Lung (tissue), 16 donors: Measurements from ENCODE around the gene RASL11A. TPM values are rescaled to one million over a fixed set of nuclear protein-coding genes. Genes with fewer than 3 reads are reported as not detected.
"Not testable (repeated sequence)": the region's sequence is repeated elsewhere in the genome, so short reads cannot be mapped to it uniquely, and the experiment has no call there.

Experiments used
- ATAC-seq: fragments of 200-7000 bp; cut with Tn5 transposase; one replicate; pipeline ENCODE4 v1.9.1; 2020; ENCODE audit warnings: moderate number of reproducible peaks; ENCODE audit not compliant: insufficient read depth, low FRiP score
- DNase-seq, 3 donors: peaks; one replicate each; pipeline ENCODE4 v3.0.0-alpha.2; 2013 to 2017
- H3K27ac ChIP-seq, 2 donors: one replicate each; pipeline ENCODE4 v1.5.1; 2013; ENCODE audit warnings: mild to moderate bottlenecking in 2 of 2, moderate library complexity in 2 of 2, control low read depth in 1 of 2, inconsistent platforms in 1 of 2, low read depth in 1 of 2, low read length in 1 of 2
- H3K27me3 ChIP-seq, 3 donors: one replicate each; pipeline ENCODE4 v1.5.1; 2013; ENCODE audit warnings: low read length in 2 of 3; ENCODE audit not compliant: control insufficient read depth in 3 of 3, insufficient read depth in 3 of 3
- H3K36me3 ChIP-seq, 4 donors: one replicate each; pipeline ENCODE4 v1.5.1; 2013; ENCODE audit warnings: low read length in 4 of 4, mild to moderate bottlenecking in 1 of 4, moderate library complexity in 1 of 4; ENCODE audit not compliant: control insufficient read depth in 4 of 4, insufficient read depth in 4 of 4
- H3K4me1 ChIP-seq, 5 donors: one replicate each; pipeline ENCODE4 v1.5.1; 2013; ENCODE audit warnings: low read length in 5 of 5, mild to moderate bottlenecking in 2 of 5, moderate library complexity in 1 of 5; ENCODE audit not compliant: control insufficient read depth in 5 of 5, insufficient read depth in 5 of 5
- H3K4me3 ChIP-seq: one replicate; pipeline ENCODE4 v1.5.1; 2013; ENCODE audit warnings: mild to moderate bottlenecking, control low read depth, moderate library complexity
- H3K9ac ChIP-seq, 2 donors: one replicate each; pipeline ENCODE4 v1.5.1; 2013; ENCODE audit warnings: low read length in 2 of 2, control low read depth in 1 of 2; ENCODE audit not compliant: insufficient read depth in 1 of 2
- H3K9me3 ChIP-seq, 4 donors: one replicate each; pipeline ENCODE4 v1.5.1; 2013; ENCODE audit warnings: low read length in 3 of 4, mild to moderate bottlenecking in 1 of 4, moderate library complexity in 1 of 4; ENCODE audit not compliant: control insufficient read depth in 4 of 4, insufficient read depth in 3 of 4
- WGBS, 2 donors: extraction: QIAGEN DNeasy Blood & Tissue Kit; methylation state at CpG; one replicate each; pipeline ENCODE4 v1.1.7; 2013; 5-methylcytosine and 5-hydroxymethylcytosine counted together
- long read RNA-seq, 5 donors: transcript quantifications; one replicate each; lab custom pipeline, GENCODE V29; 2026
- polyA plus RNA-seq, 2 donors: library from polyadenylated mRNA; stranded (reverse); fragments of 200-250 nt; gene quantifications; one replicate each; pipeline ENCODE4 v1.2.1, GENCODE V29; 2013
- total RNA-seq, 2 donors: library from RNA; depleted of rRNA in 1 of 2; stranded (reverse); fragments of >200 nt in 1 of 2; gene quantifications; one replicate each; pipeline ENCODE4 v1.2.1, GENCODE V29; 2014 to 2021
- TF ChIP-seq, protein P1 (sequence below): IDR thresholded peaks from 2 replicates; pipeline ENCODE4 v1.5.1; 2012; ENCODE audit warnings: mild to moderate bottlenecking; ENCODE audit errors: control extremely low read depth, extremely low read depth
- donor health status: control.
- donor health status: control.
- donor health status: Bipolar disorder and iron deficiency.
- donor health status: healthy.
- donor health status: DM: yes; HTN: yes; CAD: no.

RASL11A gene, protein sequence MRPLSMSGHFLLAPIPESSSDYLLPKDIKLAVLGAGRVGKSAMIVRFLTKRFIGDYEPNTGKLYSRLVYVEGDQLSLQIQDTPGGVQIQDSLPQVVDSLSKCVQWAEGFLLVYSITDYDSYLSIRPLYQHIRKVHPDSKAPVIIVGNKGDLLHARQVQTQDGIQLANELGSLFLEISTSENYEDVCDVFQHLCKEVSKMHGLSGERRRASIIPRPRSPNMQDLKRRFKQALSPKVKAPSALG
- 10 to 100 TPM; 12.1 to 15.4 TPM for total RNA-seq
- 10 to 100 TPM; 15.1 to 31.5 TPM for polyA plus RNA-seq
- long read RNA-seq, donor 1, transcript RASL11A-201 (4 exons, 1,543 nt): major isoform, 5 of 6 reads
- long read RNA-seq, donor 1, partial matches to known transcripts: 0 of 6 reads
- long read RNA-seq, donor 1, other reads (novel, unspliced or antisense): 0 of 6 reads
- long read RNA-seq, donor 2, partial matches to known transcripts: 0 of 4 reads
- long read RNA-seq, donor 2, other reads (novel, unspliced or antisense): 0 of 4 reads
- long read RNA-seq, donor 3, partial matches to known transcripts: 0 of 4 reads
- long read RNA-seq, donor 3, other reads (novel, unspliced or antisense): 0 of 4 reads
- long read RNA-seq, donor 4: 0 reads
- long read RNA-seq, donor 5, transcript RASL11A-201 (4 exons, 1,543 nt): major isoform, 6 of 6 reads
- long read RNA-seq, donor 5, partial matches to known transcripts: 0 of 6 reads
- long read RNA-seq, donor 5, other reads (novel, unspliced or antisense): 0 of 6 reads

DNA sequence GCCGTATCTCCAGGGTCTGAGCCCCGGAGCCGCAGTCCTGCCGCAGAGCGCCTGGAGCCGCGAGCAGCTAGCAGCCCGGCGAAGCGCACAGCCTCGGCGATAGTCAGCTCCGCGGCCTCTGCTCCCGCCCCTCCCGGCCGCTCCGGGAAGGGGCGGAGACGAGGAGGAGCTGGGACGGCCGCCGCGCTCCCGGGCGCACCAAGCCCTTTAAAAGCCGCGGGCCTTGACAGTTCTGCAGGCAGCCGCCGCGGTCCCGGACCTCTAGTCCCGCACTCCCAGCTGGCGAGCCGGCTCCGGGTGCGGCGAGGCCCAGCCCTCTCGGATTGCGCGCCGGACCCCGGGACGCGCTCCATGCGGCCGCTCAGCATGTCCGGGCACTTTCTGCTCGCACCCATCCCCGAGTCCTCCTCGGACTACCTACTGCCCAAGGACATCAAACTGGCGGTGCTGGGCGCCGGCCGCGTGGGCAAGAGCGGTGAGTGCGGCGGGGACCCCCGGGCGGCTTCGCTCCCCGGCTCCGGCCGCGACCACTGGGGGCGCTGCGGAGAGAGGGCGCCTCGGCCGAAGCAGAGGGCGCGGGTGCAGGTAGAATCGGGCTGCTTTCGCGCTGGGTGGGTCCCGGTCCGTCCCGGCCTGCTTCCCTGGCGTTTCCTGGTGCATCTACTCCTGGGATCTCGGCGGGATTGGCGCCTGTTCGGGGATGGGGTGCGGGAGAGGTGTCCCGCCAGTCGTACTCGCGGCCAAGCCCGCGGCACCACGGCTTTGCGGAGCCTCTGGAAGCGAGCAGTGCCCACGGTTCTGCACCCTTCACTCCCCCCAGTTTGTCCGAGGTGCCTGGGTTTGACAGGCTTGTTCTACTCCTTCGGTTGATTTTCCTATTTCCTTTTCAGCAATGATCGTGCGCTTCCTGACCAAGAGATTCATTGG, at the start of gene RASL11A:
Gene RASL11A, plus strand, starts transcription at position 237 of the 927 bp plus-strand sequence. Its CDS starts 115 bp downstream, at position 352.
- H3K27ac ChIP-seq: peak within 1 kb of the TSS; percentile 86 to 89
- peak within 1 kb of the TSS in 1 of 2 donors; percentile 68 for H3K9ac ChIP-seq
- TF ChIP-seq, protein P1, sequence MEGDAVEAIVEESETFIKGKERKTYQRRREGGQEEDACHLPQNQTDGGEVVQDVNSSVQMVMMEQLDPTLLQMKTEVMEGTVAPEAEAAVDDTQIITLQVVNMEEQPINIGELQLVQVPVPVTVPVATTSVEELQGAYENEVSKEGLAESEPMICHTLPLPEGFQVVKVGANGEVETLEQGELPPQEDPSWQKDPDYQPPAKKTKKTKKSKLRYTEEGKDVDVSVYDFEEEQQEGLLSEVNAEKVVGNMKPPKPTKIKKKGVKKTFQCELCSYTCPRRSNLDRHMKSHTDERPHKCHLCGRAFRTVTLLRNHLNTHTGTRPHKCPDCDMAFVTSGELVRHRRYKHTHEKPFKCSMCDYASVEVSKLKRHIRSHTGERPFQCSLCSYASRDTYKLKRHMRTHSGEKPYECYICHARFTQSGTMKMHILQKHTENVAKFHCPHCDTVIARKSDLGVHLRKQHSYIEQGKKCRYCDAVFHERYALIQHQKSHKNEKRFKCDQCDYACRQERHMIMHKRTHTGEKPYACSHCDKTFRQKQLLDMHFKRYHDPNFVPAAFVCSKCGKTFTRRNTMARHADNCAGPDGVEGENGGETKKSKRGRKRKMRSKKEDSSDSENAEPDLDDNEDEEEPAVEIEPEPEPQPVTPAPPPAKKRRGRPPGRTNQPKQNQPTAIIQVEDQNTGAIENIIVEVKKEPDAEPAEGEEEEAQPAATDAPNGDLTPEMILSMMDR: peak; percentile 39
- peaks cover 0 to 3% (median 0%) of the 10 kb centered on the region in 4 donors for H3K36me3 ChIP-seq
- peaks cover 0 to 3% (median 0%) of the 10 kb centered on the region in 4 donors for H3K9me3 ChIP-seq
- H3K4me3 ChIP-seq: peak within 1 kb of the TSS; percentile 82
- peaks cover 0 to 2% (median 0%) of the 10 kb centered on the region in 3 donors for H3K27me3 ChIP-seq
- peaks cover 6 to 24% (median 13%) of the 10 kb centered on the region in 5 donors for H3K4me1 ChIP-seq
- ATAC-seq: peak; percentile 93
- WGBS, 2 donors: 0 to 1% methylated on average over 82 to 99 of the region's 99 CpGs
- peak; percentile 81 to 89 (median 83) for DNase-seq

DNA sequence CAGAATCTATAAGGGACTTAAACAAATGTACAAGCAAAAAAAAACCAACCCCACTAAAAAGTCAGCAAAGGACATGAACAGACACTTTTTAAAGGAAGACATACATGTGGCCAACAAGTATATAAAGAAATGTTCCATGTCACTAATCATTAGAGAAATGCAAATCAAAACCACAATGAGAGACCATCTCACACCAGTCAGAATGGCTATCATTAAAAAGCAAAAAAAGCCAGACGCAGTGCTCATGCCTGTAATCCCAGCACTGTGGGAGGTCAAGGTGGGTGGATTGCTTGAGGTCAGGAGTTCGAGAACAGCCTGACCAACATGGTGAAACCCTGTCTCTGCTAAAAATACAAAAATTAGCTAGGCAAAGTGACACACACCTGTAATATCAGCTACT, 48.5 kb upstream of the RASL11A start:
- ATAC-seq, H3K36me3 ChIP-seq, H3K4me1 ChIP-seq, H3K9ac ChIP-seq, H3K9me3 ChIP-seq, H3K4me3 ChIP-seq, DNase-seq, H3K27me3 ChIP-seq, H3K27ac ChIP-seq: not testable (repeated sequence)
- 82 to 88% methylated on average over 2 of the region's 2 CpGs for WGBS, 2 donors

DNA sequence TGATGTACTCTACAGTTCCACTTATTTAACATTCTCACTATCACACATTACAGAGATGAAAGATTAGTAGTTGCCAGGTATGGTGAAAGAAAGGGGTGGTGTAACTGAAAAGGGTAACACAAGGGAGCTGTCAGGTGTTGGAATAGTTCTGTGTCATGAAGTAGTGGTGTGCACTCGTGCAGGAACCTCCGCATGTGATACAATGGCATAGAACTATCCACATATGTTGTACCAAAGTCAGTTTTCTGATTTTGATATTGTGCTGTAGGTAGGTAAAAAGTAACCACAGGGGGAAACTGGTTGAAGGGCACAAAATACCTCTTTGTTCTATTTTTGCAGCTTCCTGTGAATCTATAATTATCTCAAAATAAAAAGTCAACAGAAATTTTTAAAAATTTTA, 43.6 kb upstream of the RASL11A start:
- Histone ChIP-seq H3K9me3 (no peaks in the 10 kb centered on the region), H3K4me1 (no peaks in the 10 kb centered on the region), H3K36me3 (no peaks in the 10 kb centered on the region), H3K4me3 (no peak overlapping the region), H3K27me3 (no peaks in the 10 kb centered on the region), H3K9ac (no peak overlapping the region), H3K27ac (no peak overlapping the region)
- TF ChIP-seq, protein P1: no peak
- ATAC-seq (no peak), DNase-seq (no peak)
- WGBS, 2 donors: 83 to 89% methylated on average over 2 of the region's 2 CpGs
